Measurements from ENCODE around the gene ARV1.

Gene ARV1

GRCh38 chr1:230972855-230973271 is 6.0 kb upstream of the ARV1 start:
- H3K4me3 ChIP-seq (ENCODE audit: control insufficient read depth, low read depth, low read length): no peak overlapping the region
- DNase-seq (ENCODE audit: low read depth): no peak

DNA sequence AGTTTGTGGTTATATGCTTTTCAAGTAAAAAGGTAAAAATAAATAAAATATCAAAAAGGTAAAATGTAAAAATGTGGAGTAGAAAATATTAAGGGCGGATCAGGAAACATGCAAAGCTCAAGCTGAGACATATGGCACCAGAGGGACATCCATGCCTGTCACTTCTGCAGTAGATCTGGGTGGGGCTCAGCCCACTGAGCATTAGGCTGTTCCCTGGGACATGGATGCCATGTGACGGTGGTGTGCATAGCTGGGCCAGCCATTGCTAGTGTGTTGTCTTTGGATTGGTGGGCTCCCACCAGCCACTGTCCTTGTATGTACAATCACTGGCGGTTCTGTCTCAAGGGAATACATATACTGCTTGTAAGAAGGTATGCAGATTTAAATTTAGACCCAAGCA is 3.3 kb upstream of the ARV1 start:
- TF ChIP-seq, protein P1, sequence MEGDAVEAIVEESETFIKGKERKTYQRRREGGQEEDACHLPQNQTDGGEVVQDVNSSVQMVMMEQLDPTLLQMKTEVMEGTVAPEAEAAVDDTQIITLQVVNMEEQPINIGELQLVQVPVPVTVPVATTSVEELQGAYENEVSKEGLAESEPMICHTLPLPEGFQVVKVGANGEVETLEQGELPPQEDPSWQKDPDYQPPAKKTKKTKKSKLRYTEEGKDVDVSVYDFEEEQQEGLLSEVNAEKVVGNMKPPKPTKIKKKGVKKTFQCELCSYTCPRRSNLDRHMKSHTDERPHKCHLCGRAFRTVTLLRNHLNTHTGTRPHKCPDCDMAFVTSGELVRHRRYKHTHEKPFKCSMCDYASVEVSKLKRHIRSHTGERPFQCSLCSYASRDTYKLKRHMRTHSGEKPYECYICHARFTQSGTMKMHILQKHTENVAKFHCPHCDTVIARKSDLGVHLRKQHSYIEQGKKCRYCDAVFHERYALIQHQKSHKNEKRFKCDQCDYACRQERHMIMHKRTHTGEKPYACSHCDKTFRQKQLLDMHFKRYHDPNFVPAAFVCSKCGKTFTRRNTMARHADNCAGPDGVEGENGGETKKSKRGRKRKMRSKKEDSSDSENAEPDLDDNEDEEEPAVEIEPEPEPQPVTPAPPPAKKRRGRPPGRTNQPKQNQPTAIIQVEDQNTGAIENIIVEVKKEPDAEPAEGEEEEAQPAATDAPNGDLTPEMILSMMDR (IDR thresholded peaks at IDR 0.05; ENCODE audit: control insufficient read depth, insufficient read depth, low read depth, low read length, missing control alignments): no peak
- DNase-seq (ENCODE audit: low read depth): no peak
- H3K4me3 ChIP-seq (ENCODE audit: control insufficient read depth, low read depth, low read length): no peak overlapping the region

More at GRCh38 chr1:230972855-230973271, 6.0 kb upstream of the ARV1 start:
- TF ChIP-seq, protein P1 (IDR thresholded peaks at IDR 0.05; ENCODE audit: control insufficient read depth, insufficient read depth, low read depth, low read length, missing control alignments): no peak

DNA sequence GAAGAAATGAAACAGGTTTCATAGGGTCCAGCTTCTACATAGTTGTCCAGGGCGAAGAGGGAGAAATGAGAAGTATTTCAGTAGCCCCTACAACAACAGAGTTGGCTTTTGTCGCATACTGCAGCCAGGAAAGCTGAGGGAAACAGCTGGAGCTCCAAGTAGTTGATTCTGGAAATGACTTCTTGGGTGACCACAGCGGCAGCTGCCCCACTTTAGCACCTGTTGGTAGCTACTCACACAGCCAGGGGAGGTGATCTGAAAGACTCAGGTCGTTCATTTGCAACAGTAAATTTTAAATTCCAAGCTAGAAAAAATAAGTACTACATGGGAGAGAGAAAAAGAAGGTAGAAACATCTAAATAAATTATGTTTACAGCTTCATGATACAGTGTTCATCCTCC is 2.5 kb upstream of the ARV1 start:
- TF ChIP-seq, protein P1 (IDR thresholded peaks at IDR 0.05; ENCODE audit: control insufficient read depth, insufficient read depth, low read depth, low read length, missing control alignments): no peak
- no peak overlapping the region for H3K4me3 ChIP-seq (ENCODE audit: control insufficient read depth, low read depth, low read length)
- DNase-seq (ENCODE audit: low read depth): no peak

- DNase-seq (ENCODE audit: low read depth): no peak
Measured at GRCh38 chr1:230976825-230977747, 1.8 kb upstream of the ARV1 start.

GRCh38 chr1:230977761-230978490 is 968 bp upstream of the ARV1 start:
- no peak for DNase-seq (ENCODE audit: low read depth)
- H3K4me3 ChIP-seq (ENCODE audit: control insufficient read depth, low read depth, low read length): peak overlapping the region; percentile 94
- TF ChIP-seq, protein P1 (IDR thresholded peaks at IDR 0.05; ENCODE audit: control insufficient read depth, insufficient read depth, low read depth, low read length, missing control alignments): no peak

More at GRCh38 chr1:230976825-230977747, 1.8 kb upstream of the ARV1 start:
- no peak overlapping the region for H3K4me3 ChIP-seq (ENCODE audit: control insufficient read depth, low read depth, low read length)
- TF ChIP-seq, protein P1 (IDR thresholded peaks at IDR 0.05; ENCODE audit: control insufficient read depth, insufficient read depth, low read depth, low read length, missing control alignments): no peak

- DNase-seq (ENCODE audit: low read depth): no peak
- TF ChIP-seq, protein P1 (IDR thresholded peaks at IDR 0.05; ENCODE audit: control insufficient read depth, insufficient read depth, low read depth, low read length, missing control alignments): no peak
- H3K4me3 ChIP-seq (ENCODE audit: control insufficient read depth, low read depth, low read length): peak overlapping the region; percentile 94
Measured at GRCh38 chr1:230979389-230979716, 459 bp downstream of the ARV1 start.
